Gastroesophageal sphincter (tissue), 4 donors: ENCODE data around the gene CCDC187. TPM values are rescaled to one million over a fixed set of nuclear protein-coding genes. Genes with fewer than 3 reads are reported as not detected.

ENCODE experiments used
- ATAC-seq: fragments of 150-250 bp; one replicate; pipeline ENCODE4 v1.9.1; 2016; ENCODE audit warnings: mild to moderate bottlenecking, moderate library complexity
- H3K27ac ChIP-seq, 4 donors: fragments of 200-600 bp; sonication (generic) in 3 of 4; 1 replicate in 3 of 4; 2 replicates in 1 of 4; pipeline ENCODE4 v1.5.1; 2016 to 2019
- H3K27me3 ChIP-seq: fragments of 200-600 bp; sonication (generic); one replicate; pipeline ENCODE4 v1.5.1; 2019
- H3K36me3 ChIP-seq, 2 donors: fragments of 200-600 bp; sonication (generic); one replicate each; pipeline ENCODE4 v1.5.1; 2019; ENCODE audit warnings: control low read depth in 1 of 2
- H3K4me1 ChIP-seq, 3 donors: fragments of 200-600 bp; sonication (generic); 1 replicate in 2 of 3; 2 replicates in 1 of 3; pipeline ENCODE4 v1.5.1; 2016 to 2019; ENCODE audit warnings: control low read depth in 2 of 3
- H3K4me3 ChIP-seq, 2 donors: fragments of 200-600 bp; sonication (generic); one replicate each; pipeline ENCODE4 v1.5.1; 2019; ENCODE audit warnings: mild to moderate bottlenecking in 1 of 2, moderate library complexity in 1 of 2
- H3K9me3 ChIP-seq, 3 donors: fragments of 200-600 bp; sonication (generic); one replicate each; pipeline ENCODE4 v1.5.1; 2017 to 2019; ENCODE audit warnings: control low read depth in 2 of 3
- EP300 ChIP-seq: sonication (generic); formaldehyde crosslinking; IDR thresholded peaks from one replicate; pipeline ENCODE4 v1.6.1; 2017; ENCODE audit warnings: antibody characterized with exemption, mild to moderate bottlenecking
- POLR2A ChIP-seq, 2 donors: fragments of 450-650 bp; IDR thresholded peaks; one replicate each; pipeline ENCODE4 v1.6.1; 2017; ENCODE audit warnings: antibody characterized with exemption in 2 of 2, mild to moderate bottlenecking in 2 of 2, moderate library complexity in 1 of 2
- POLR2AphosphoS5 ChIP-seq: sonication (generic); formaldehyde crosslinking; IDR thresholded peaks from one replicate; pipeline ENCODE4 v1.6.1; 2017; ENCODE audit warnings: antibody characterized with exemption
- WGBS, 2 donors: methylation state at CpG; one replicate each; pipeline ENCODE4 v1.1.5; 2018; ENCODE audit warnings: low coverage in 1 of 2; 5-methylcytosine and 5-hydroxymethylcytosine counted together
- total RNA-seq, 4 donors: library from RNA; depleted of rRNA; stranded (reverse); fragments of >200 nt; gene quantifications; one replicate each; pipeline ENCODE4 v1.1.0, GENCODE V29; 2016
- TF ChIP-seq, protein P1 (sequence below), 4 experiments: fragments of 200-600 bp in 2 of 4; fragments of 450-650 bp in 2 of 4; sonication (generic) in 1 of 4; IDR thresholded peaks; one replicate each; pipeline ENCODE4 v1.5.1; 2017 to 2019; ENCODE audit warnings: antibody characterized with exemption in 4 of 4, mild to moderate bottlenecking in 2 of 4, moderate library complexity in 2 of 4

CCDC187 gene
- total RNA-seq, 4 donors from 2014 or later = not detected

DNA sequence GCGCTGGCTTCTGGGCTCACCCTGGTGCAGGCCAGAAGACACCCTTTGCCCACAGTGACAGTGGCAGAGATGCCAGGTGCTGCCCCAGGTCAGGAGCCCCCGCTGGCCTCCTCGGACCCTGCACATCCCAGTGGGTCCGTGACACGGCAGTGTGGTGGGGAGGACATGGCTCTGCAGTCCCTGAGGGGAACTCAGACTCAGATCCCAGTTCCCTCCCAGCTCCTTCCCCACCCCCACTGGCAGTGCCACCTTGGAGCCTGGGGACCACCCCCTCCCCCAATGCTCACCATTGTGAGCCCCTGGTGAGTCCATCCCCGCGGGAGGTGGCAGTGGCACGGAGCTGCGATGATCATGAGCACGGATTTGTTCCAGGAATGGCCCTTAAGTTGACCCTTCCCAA lies 562 bp upstream of the CCDC187 start:
- H3K9me3 ChIP-seq = no peaks in the 10 kb centered on the region
- no peak overlapping the region for H3K4me3 ChIP-seq
- no peaks in the 10 kb centered on the region for H3K4me1 ChIP-seq
- ATAC-seq = no peak
- 74% methylated on average over 6 of the region's 10 CpGs; no CpG with 5 or more reads in 1 of the 2 donors for WGBS, 2 donors
- H3K27ac ChIP-seq = no peak overlapping the region
- peaks cover 75% of the 10 kb centered on the region for H3K27me3 ChIP-seq
- no peaks in the 10 kb centered on the region for H3K36me3 ChIP-seq
- no peak for TF ChIP-seq POLR2A (IDR thresholded peaks at IDR 0.05)
- no peak for TF ChIP-seq POLR2AphosphoS5
- TF ChIP-seq, protein P1, sequence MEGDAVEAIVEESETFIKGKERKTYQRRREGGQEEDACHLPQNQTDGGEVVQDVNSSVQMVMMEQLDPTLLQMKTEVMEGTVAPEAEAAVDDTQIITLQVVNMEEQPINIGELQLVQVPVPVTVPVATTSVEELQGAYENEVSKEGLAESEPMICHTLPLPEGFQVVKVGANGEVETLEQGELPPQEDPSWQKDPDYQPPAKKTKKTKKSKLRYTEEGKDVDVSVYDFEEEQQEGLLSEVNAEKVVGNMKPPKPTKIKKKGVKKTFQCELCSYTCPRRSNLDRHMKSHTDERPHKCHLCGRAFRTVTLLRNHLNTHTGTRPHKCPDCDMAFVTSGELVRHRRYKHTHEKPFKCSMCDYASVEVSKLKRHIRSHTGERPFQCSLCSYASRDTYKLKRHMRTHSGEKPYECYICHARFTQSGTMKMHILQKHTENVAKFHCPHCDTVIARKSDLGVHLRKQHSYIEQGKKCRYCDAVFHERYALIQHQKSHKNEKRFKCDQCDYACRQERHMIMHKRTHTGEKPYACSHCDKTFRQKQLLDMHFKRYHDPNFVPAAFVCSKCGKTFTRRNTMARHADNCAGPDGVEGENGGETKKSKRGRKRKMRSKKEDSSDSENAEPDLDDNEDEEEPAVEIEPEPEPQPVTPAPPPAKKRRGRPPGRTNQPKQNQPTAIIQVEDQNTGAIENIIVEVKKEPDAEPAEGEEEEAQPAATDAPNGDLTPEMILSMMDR (IDR thresholded peaks at IDR 0.05) = no peak
- no peak for TF ChIP-seq EP300

DNA sequence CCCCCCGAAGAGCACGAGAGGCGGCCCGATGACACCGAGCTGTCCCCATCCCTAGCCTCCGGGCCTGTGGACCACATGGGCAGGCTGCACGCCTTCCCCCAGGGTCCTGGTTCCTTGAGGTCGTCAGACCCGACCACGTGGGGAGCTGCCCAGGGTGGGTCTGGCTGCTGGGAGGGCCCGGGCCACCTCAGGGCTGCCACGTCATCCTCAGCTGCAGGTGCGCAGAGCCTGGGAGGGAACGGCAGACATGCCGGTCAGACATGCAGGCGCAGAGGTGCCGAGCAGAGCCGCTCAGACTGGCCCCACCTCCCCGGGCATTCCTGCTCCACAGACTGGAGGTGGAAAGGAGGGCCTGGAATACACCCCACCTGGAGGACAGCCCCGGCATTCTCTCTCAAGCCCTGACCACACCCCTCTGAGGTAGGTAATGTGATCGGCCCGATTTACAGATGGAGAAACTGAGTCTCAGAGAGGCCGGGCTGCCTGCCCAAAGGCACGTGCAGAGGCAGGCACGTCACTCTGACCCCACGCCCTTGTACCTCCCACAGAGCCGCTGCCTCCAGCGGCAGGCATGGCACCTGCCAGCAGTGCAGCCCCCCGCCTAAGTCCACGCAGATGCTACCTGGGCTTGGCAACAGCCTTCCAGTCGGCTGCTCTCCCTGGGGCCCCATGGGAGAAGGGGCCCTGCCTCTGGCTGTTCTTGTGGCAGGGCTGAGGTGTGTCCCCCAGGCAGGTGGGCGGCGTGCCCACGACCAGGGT lies 649 bp downstream of the CCDC187 start:
- no peaks in the 10 kb centered on the region for H3K4me1 ChIP-seq
- peaks cover 74% of the 10 kb centered on the region for H3K27me3 ChIP-seq
- WGBS, 2 donors = no CpG with 5 or more reads among the region's 34 CpGs
- no peak overlapping the region for H3K27ac ChIP-seq
- H3K9me3 ChIP-seq = no peaks in the 10 kb centered on the region
- no peak overlapping the region for H3K4me3 ChIP-seq
- no peak for TF ChIP-seq POLR2AphosphoS5
- no peak for TF ChIP-seq POLR2A (IDR thresholded peaks at IDR 0.05)
- no peak for ATAC-seq
- no peaks in the 10 kb centered on the region for H3K36me3 ChIP-seq

DNA sequence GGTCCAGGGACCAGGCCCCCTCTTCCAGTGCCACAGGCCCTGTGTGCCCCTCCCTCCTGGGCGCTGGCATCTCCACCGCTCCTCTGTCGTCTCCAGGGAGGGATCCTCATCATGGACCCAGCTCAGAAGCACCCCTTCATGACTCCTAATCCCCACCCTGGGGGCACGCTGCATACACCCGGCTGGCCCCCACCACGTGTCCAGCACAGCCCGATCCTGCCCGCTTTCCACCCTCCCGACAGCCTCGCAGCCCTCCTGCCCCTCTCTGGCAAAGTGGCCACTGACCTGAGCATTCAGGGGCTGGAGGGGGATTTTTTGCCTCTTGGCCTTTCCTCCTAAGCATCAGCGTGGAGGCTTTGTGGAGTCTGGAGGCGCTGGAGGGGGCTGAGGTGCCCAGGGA lies 1.4 kb downstream of the CCDC187 start:
- Histone ChIP-seq H3K36me3 (no peaks in the 10 kb centered on the region), H3K4me1 (no peaks in the 10 kb centered on the region), H3K27ac (no peak overlapping the region), H3K4me3 (no peak overlapping the region), H3K27me3 (peaks cover 75% of the 10 kb centered on the region), H3K9me3 (no peaks in the 10 kb centered on the region)
- TF ChIP-seq, protein P1 (IDR thresholded peaks at IDR 0.05) = no peak
- TF ChIP-seq EP300 = no peak
- TF ChIP-seq POLR2AphosphoS5 = no peak
- TF ChIP-seq POLR2A (IDR thresholded peaks at IDR 0.05) = no peak
- no peak for ATAC-seq
- 71% methylated on average over 4 of the region's 12 CpGs; no CpG with 5 or more reads in 1 of the 2 donors for WGBS, 2 donors

DNA sequence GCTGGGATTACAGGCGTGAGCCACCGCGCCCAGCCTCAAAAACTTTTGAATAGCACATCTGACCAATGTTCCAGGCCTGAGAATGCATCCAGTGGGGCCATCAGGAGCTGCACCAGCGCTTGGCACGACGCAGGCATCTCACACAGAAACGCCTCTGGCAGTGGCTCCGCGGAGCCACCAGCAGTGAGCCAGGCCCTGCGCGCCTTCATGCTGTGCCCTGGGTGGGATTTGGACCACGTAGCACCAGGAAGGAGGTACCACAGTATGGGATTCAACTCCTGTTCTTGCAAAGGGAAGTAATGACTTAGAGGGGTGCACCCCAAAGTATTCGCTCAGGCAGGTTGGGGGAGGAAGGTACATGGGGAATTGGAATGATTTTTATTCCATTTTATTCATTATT lies 3.0 kb downstream of the CCDC187 start:
- WGBS, 2 donors = 70 to 86% methylated on average over 2 to 4 of the region's 13 CpGs
- TF ChIP-seq POLR2A (IDR thresholded peaks at IDR 0.05) (no peak), POLR2AphosphoS5 (no peak), EP300 (no peak)
- TF ChIP-seq, protein P1 (IDR thresholded peaks at IDR 0.05) = no peak

DNA sequence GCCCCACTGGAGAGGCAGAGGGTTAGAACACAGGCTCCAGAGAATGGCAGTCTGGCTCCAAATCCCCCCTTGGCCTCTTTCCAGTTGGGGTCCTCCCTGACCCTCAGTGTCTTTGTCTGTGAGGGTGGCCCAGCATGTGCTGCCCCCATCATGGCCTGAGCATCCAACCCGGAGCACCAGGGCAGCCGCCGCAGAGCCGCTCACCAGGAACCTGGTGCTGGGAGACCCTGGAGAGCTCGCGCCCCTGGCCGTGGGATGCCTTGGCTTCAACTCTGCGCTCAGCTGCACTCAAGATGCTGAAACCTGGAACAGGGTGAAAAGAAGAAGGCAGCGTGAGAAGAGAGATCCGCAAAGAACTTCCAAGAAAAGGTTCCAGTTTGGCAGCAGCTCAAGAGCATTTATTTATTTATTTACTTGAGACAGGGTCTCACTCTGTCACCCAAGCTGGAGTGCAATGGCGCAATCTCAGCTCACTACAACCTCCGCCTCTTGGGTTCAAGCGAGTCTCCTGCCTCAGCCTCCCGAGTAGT lies 3.8 kb downstream of the CCDC187 start:
- H3K27ac ChIP-seq = no peak overlapping the region
- H3K4me1 ChIP-seq = no peaks in the 10 kb centered on the region
- peaks cover 78% of the 10 kb centered on the region for H3K27me3 ChIP-seq
- no peaks in the 10 kb centered on the region for H3K36me3 ChIP-seq
- WGBS, 2 donors = 86 to 91% methylated on average over 5 to 7 of the region's 14 CpGs
- ATAC-seq = no peak
- no peak overlapping the region for H3K4me3 ChIP-seq
- H3K9me3 ChIP-seq = no peaks in the 10 kb centered on the region
- TF ChIP-seq EP300 (no peak), POLR2AphosphoS5 (no peak), POLR2A (IDR thresholded peaks at IDR 0.05) (no peak)
- TF ChIP-seq, protein P1 (IDR thresholded peaks at IDR 0.05) = no peak

More for the DNA sequence above, 3.0 kb downstream of the CCDC187 start:
- Histone ChIP-seq H3K27me3 (peaks cover 80% of the 10 kb centered on the region), H3K27ac (no peak overlapping the region), H3K36me3 (no peaks in the 10 kb centered on the region), H3K9me3 (no peaks in the 10 kb centered on the region), H3K4me3 (no peak overlapping the region), H3K4me1 (no peaks in the 10 kb centered on the region)
- ATAC-seq = no peak
